ENCODE data around the gene ACSS1.
A peak's percentile ranks its signal among the peaks of the same experiment; 100 is the strongest.

ACSS1 gene

GRCh38 chr20:25036331-25036936 lies 21.5 kb downstream of the ACSS1 start:
- no peak for TF ChIP-seq CTCF (conservative IDR thresholded peaks at IDR 0.05)
- no peak for TF ChIP-seq ZFX (IDR thresholded peaks at IDR 0.05)
- H3K27ac ChIP-seq: peak overlapping the region; percentile 72

GRCh38 chr20:25035921-25036320 lies 22.0 kb downstream of the ACSS1 start:
- TF ChIP-seq CTCF (conservative IDR thresholded peaks at IDR 0.05): no peak
- peak overlapping the region; percentile 72; the same call in 1 of the 2 replicates for H3K27ac ChIP-seq

GRCh38 chr20:25033924-25034300 lies 24.0 kb downstream of the ACSS1 start:
- no peak overlapping the region; the same call in 1 of the 2 replicates for H3K27ac ChIP-seq
- TF ChIP-seq ZFX (IDR thresholded peaks at IDR 0.05) (no peak), CTCF (conservative IDR thresholded peaks at IDR 0.05) (no peak)

- no peak overlapping the region; the same call in 1 of the 2 replicates for H3K27ac ChIP-seq
These were observed 24.5 kb downstream of the ACSS1 start for GRCh38 chr20:25033265-25033923.

GRCh38 chr20:25032478-25033264 lies 25.3 kb downstream of the ACSS1 start:
- TF ChIP-seq CTCF (conservative IDR thresholded peaks at IDR 0.05) (no peak), ZFX (IDR thresholded peaks at IDR 0.05) (no peak)

More at GRCh38 chr20:25033265-25033923, 24.5 kb downstream of the ACSS1 start:
- TF ChIP-seq CTCF (conservative IDR thresholded peaks at IDR 0.05) (no peak), ZFX (IDR thresholded peaks at IDR 0.05) (no peak)

GRCh38 chr20:25032065-25032477 lies 25.9 kb downstream of the ACSS1 start:
- TF ChIP-seq ZFX (IDR thresholded peaks at IDR 0.05) (no peak), CTCF (conservative IDR thresholded peaks at IDR 0.05) (no peak)
- no peak overlapping the region for H3K27ac ChIP-seq

More at GRCh38 chr20:25032478-25033264, 25.3 kb downstream of the ACSS1 start:
- H3K27ac ChIP-seq: no peak overlapping the region

- no peak for TF ChIP-seq CTCF (conservative IDR thresholded peaks at IDR 0.05)
- TF ChIP-seq ZFX (IDR thresholded peaks at IDR 0.05): no peak
- no peak overlapping the region for H3K27ac ChIP-seq
These were observed 26.7 kb downstream of the ACSS1 start for GRCh38 chr20:25031241-25031640.
